Mesenchymal stem cell (in vitro differentiated cells and primary cell): ENCODE results near the gene PPM1B. TPM values are rescaled to one million over a fixed set of nuclear protein-coding genes. Genes with fewer than 3 reads are reported as not detected.

Experiments used
- small RNA-seq: library from polyadenylated mRNA; stranded (forward); fragments of <200 nt; extraction: miRNeasy Mini kit (QIAGEN cat#:217004); gene quantifications from one replicate; pipeline ENCODE3, GENCODE V24; 2013; ENCODE audit warnings: low read depth

PPM1B gene

Small RNA genes within 50 kb of the gene (small RNA-seq; reads per million reads assigned to genes)
- gene RNU6-566P = not detected
